Inflammatory macrophage treated with lipopolysaccharide for 1 hour (primary cell): Measurements from ENCODE around the gene ATP23.
A peak's percentile ranks its signal among the peaks of the same experiment; 100 is the strongest.

ENCODE experiments used
- DNase-seq, 2 donors: peaks; one replicate each; pipeline ENCODE4 v3.0.0-alpha.2; 2020 to 2022

Gene ATP23

DNA sequence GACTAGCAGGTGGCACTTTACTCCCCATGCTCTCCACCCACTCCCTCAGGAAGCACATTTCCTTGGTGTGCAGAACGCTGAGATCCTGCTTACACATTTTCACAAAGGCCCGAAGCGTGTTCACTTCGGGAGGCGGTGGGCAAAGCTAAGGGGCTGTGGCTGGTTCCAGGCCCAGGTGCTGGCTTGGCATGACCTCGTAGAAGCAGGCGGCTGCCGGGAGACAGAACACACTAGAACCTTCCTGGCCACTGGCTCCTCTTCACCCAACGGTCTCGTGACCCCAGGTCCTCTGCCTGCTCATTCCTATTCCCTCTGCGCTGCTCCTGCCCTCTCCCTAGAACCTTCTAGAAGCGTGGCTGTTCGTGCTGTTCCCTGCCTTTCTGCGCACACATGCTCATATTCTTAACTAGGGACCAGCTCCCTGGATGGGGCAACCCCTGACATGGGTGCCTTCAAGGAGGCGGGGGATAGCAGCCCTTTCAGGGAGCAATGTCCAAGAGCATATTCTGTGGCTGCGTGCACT is 43.3 kb downstream of the ATP23 start:
- no peak for DNase-seq

DNA sequence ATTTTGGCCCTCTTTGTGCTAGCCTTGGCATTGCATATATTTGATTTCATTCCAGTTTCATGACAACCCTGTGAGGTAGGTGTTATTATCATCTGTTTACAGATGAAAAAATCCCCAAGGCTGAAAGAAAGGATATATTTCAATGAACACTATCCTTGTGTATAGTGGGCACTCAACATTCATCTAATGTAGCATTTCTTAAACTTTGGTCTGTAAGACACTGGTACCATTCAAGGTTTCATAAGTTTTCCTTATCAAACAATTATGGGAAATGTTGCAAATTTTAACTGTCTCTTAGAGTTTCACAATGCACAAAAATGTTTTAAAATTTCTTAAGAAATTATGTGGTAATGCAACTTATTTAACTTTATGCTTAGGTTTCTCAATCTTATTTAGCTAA is 44.3 kb downstream of the ATP23 start:
- DNase-seq, result peak in 1 of 2 donors; percentile 2

DNA sequence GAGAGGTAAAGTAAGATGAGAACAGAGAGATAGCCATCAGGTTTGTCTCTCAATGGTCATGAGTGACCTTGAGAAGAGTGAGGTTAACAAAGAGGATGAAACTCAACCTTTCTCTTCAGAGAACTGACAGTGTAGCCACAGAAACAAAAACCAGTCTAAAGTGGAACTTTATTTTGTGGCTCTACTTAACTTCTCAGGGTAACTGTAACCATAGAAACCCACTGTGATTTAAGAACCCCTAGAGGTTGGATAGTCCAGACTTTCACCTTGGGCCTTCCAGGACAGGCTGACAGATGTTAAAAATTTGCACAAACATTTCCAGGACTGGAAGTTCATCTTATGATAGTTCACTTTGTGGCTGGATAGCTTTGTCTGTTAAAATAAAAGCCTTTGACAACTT is 48.5 kb downstream of the ATP23 start:
- DNase-seq, result no peak

DNA sequence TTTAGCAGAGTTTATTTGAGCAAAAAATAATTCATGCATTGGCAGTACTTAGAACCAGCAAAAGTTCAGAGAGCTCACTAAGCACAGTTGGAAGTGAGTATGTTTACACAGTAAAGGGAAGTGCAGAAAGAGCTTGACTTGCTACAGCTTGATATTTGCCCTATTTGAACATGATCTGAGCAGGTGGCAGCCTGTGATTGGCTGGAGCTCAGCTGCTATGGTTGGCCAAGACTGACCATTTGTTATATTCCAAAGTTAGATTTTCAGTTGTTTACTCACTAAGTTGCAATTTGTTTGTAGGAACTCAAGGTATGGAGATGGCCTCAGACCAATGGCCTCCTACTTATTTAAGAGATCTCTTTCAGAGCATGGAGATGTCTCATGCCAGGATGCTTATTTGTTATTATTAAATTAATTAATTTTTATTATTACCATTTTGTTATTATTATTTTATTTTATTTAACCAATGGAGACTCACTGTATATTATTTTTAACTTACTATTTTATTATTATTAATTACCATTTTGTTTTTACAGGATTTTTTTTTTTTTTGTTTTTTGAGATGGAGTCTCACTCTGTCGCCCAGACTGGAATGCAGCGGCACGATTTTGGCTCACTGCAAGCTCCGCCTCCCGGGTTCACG is 49.0 kb downstream of the ATP23 start:
- no peak for DNase-seq

DNA sequence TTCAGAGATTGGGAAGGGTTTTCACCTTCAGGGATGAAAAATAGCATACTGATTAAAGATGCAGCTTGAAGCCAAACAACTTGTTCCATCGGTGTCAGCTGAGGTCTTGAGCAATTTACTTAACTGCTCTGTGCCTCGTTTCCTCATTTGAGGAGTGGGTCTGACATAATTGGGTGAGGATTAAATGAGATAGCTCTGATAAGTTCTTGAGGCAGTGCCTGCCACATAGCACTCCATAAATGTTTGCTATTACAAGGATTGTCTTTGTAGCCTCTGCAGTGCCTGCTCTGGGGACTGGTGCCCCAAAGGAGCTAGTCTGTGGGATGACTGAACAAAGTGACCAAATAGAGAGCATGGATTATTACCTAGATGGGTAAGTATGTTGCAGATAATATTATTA is 50.6 kb downstream of the ATP23 start:
- no peak for DNase-seq

DNA sequence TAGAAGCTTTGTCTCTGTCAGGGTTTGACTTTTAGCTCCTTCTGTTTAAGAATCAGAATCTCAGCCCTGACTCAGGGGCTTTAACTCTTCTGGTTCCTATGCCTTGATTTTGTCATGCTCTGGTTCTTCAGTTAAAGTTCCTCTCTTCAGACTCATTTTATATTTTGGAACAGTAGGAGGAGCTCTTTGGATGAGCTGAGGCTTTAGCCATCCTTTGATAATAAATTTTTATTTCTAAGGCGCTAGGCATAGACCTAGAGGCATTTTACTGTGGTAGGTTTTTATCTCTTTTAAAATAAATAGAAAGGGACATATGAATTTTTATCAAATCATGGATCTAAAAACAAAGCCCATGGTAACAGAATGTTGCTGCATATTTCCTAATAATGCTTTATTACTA is 51.7 kb downstream of the ATP23 start:
- no peak for DNase-seq

DNA sequence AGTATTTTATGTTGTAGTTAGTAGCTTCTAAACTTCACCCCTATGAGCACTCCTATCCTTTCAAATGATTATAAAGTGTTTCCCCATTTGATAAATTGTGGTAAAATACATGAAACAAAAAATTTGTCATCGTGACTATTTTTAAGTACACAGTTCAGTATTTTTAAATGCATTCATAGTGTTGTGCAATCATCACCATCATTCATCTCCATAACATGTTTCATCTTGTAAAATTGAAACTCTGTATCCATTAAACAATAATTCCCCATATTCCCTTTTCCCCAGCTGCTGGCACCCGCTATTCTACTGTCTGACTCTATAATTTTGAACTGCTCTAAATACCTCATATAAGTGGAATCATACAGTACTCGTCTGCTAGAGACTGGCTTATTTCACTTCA is 52.5 kb downstream of the ATP23 start:
- DNase-seq, result no peak

DNA sequence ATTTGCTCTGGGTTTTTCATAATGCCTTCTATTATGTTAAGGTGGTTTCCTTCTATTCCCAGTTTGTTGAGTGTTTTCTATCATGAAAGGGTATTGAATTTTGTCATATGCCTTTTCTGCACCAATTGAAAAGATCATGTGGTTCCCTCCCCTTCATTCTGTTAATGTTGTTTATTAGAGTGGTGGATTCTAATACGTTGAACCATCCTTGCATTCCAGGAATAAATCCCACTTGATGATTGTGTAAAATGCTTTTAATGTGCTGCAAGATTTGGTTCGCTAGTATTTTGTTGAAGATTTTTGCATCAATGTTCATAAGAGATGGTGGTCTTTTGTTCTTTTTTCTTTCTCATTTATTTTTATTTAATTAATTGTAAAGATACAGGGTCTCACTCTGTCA is 55.2 kb downstream of the ATP23 start:
- no peak for DNase-seq

DNA sequence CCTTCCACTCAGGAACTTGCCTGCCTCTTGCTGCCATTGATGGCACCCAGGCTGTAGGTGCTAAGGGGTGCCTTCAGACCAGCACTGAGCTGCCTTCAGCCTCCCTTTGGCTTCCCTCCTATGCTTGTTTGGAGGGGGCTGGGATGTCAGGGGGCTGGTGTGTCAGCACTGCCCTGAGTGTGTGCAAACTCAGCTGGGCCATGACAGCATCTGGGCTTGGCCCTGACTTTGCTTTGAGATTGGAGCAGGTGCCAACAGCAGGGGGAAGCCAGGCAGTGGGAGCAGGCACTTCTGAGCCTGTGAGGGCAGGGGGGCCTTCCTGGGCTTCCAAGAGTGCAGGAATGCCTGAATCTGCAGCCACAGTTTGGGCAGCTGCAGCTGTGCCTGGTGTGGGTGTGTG is 56.9 kb downstream of the ATP23 start:
- DNase-seq, result no peak

DNA sequence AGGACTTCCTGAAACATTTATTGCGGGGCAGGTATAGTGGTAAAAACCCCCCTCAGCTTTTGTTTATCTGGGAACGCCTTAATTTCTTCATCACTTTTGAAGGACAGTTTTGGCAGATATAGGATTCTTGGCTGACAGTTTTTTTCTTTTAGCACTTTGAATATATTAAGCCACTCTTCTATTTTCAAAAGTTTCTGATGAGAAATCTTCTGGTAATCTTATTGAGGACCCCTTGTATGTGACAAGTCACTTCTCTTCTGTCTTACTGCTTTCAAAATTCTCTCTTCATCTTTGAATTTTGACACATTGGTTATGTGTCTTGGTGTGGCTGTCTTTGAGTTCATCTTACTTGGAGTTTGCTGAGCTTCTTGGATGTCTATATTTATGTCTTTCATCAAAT is 59.1 kb downstream of the ATP23 start:
- no peak for DNase-seq

DNA sequence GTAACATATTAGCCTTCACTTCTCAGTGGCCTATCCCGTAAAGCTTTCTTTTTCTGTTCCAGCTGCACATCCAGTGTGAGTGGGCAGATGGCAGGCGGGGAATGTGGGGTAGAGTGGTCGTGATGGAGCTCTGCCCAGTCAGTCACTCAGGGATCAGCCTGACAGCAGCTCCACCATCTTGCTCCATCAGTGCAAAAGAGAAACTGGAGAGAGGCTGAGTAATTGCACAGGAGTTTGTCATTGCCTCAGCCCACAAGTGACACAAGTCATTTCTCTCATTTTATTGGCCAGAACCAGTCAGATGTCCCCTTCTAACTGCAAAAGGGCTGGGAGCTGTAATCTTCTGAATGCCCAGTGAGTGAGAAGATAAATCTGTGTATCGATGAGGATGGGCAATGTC is 66.5 kb downstream of the ATP23 start:
- DNase-seq, result no peak

DNA sequence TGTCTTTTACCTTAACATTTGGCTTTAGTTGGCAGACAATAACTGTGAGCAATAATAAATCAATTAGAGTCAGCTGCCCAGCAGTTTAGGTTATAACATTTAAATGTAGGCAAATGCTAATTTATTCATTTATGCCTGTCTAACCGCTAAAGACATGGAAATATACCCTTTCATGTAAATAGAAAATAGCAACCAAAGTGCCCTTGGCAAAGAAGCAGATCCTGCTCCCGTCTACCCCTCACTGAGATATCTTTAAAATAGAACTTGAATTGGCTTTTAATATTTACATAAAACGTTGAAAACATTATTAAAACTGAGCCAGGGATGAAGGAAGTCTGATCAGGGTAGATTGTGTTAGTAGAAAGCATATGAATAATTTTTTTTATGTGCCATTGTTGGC is 67.3 kb downstream of the ATP23 start:
- DNase-seq, result no peak
